Peyer's patch (tissue), 4 donors: ENCODE measurements around the gene HTRA1.

Experiments
- CTCF ChIP-seq, 6 experiments: fragments of 450-650 bp in 4 of 6; fragments of 200-600 bp in 2 of 6; sonication (generic) in 1 of 6; IDR thresholded peaks; one replicate each; pipeline ENCODE4 v1.5.1; 2017 to 2019; ENCODE audit warnings: antibody characterized with exemption in 6 of 6, mild to moderate bottlenecking in 3 of 6, moderate library complexity in 1 of 6
- POLR2A ChIP-seq, 2 donors: fragments of 450-650 bp; IDR thresholded peaks; one replicate each; pipeline ENCODE4 v1.5.1; 2017; ENCODE audit warnings: antibody characterized with exemption in 2 of 2, mild to moderate bottlenecking in 2 of 2, moderate library complexity in 2 of 2

GRCh38 chr10:122490786-122491680 lies 29.7 kb downstream of the HTRA1 start:
- TF ChIP-seq CTCF (IDR thresholded peaks at IDR 0.05): no peak
- no peak for TF ChIP-seq POLR2A (IDR thresholded peaks at IDR 0.05)
